Activated T-cell treated with anti-CD3 and anti-CD28 coated beads, Interleukin-2, amount 50 U/mL, for 48 hours (primary cell): ENCODE measurements around the gene PRND.
A peak's percentile ranks its signal among the peaks of the same experiment; 100 is the strongest.

ENCODE experiments used
- DNase-seq, 2 experiments: peaks; one replicate each; pipeline ENCODE4 v3.0.0-alpha.2; 2020

PRND gene

GRCh38 chr20:4721719-4722118 lies at the start of gene PRND:
TSS of gene PRND (plus strand) at chr20:4721909. CDS start at chr20:4724552, 2,643 bp downstream.
- DNase-seq, result peak in 1 of 2 experiments; percentile 9

- DNase-seq, result no peak
Measured at GRCh38 chr20:4672948-4673347, 48.8 kb upstream of the PRND start.

- DNase-seq, result no peak
Measured at GRCh38 chr20:4673371-4674001, 48.2 kb upstream of the PRND start.

GRCh38 chr20:4674672-4675071 lies 47.0 kb upstream of the PRND start:
- no peak for DNase-seq

- DNase-seq, result no peak
Measured at GRCh38 chr20:4677846-4678245, 43.9 kb upstream of the PRND start.

- DNase-seq, result no peak
Measured at GRCh38 chr20:4681401-4681800, 40.3 kb upstream of the PRND start.

GRCh38 chr20:4681991-4682401 lies 39.7 kb upstream of the PRND start:
- no peak for DNase-seq

GRCh38 chr20:4682682-4683081 lies 39.0 kb upstream of the PRND start:
- DNase-seq, result no peak

- no peak for DNase-seq
Measured at GRCh38 chr20:4683261-4683660, 38.4 kb upstream of the PRND start.

GRCh38 chr20:4684837-4685413 lies 36.8 kb upstream of the PRND start:
- no peak for DNase-seq

GRCh38 chr20:4685923-4686221 lies 35.8 kb upstream of the PRND start:
- DNase-seq, result no peak

- DNase-seq, result no peak
Measured at GRCh38 chr20:4688305-4688704, 33.4 kb upstream of the PRND start.

- DNase-seq, result no peak
Measured at GRCh38 chr20:4689220-4689619, 32.5 kb upstream of the PRND start.

- DNase-seq, result no peak
Measured at GRCh38 chr20:4691753-4692152, 30.0 kb upstream of the PRND start.

GRCh38 chr20:4694076-4694475 lies 27.6 kb upstream of the PRND start:
- DNase-seq, result no peak

GRCh38 chr20:4697189-4697830 lies 24.4 kb upstream of the PRND start:
- DNase-seq, result no peak

- DNase-seq, result no peak
Measured at GRCh38 chr20:4697831-4698221, 23.9 kb upstream of the PRND start.

GRCh38 chr20:4699216-4699615 lies 22.5 kb upstream of the PRND start:
- DNase-seq, result no peak

GRCh38 chr20:4699957-4700356 lies 21.8 kb upstream of the PRND start:
- DNase-seq, result no peak

- DNase-seq, result peak; percentile 28
Measured at GRCh38 chr20:4702562-4703280, 19.0 kb upstream of the PRND start.

- peak in 1 of 2 experiments; percentile 18 for DNase-seq
Measured at GRCh38 chr20:4703281-4703676, 18.4 kb upstream of the PRND start.

GRCh38 chr20:4706941-4707340 lies 14.8 kb upstream of the PRND start:
- peak in 1 of 2 experiments; percentile 7 for DNase-seq

- DNase-seq, result peak in 1 of 2 experiments; percentile 9
Measured at GRCh38 chr20:4708036-4708435, 13.7 kb upstream of the PRND start.

GRCh38 chr20:4708856-4709255 lies 12.9 kb upstream of the PRND start:
- DNase-seq, result no peak
